CD14-positive monocyte (primary cell): Measurements from ENCODE around the gene RAC2. TPM values are rescaled to one million over a fixed set of nuclear protein-coding genes. Genes with fewer than 3 reads are reported as not detected.
"Not testable (repeated sequence)": the region's sequence is repeated elsewhere in the genome, so short reads cannot be mapped to it uniquely, and the experiment has no call there.

ENCODE experiments used
- DNase-seq, 3 donors: peaks; one replicate each; pipeline ENCODE4 v3.0.0-alpha.2; 2011 to 2022
- H2AFZ ChIP-seq: 2 replicates; pipeline ENCODE4 v1.6.0; 2012; ENCODE audit warnings: mild to moderate bottlenecking, low read depth, low read length, inconsistent platforms; ENCODE audit not compliant: insufficient read depth, poor library complexity, severe bottlenecking
- H3K27ac ChIP-seq, 2 donors: 1 replicate in 1 of 2; 2 replicates in 1 of 2; pipeline ENCODE4 v1.5.1; 2012 to 2013; ENCODE audit warnings: low read length in 2 of 2, control low read depth in 1 of 2, inconsistent platforms in 1 of 2, low read depth in 1 of 2, mild to moderate bottlenecking in 1 of 2
- H3K27me3 ChIP-seq, 2 donors: one replicate each; pipeline versions ENCODE4 v1.6.0 to v1.6.1; 2011 to 2013; ENCODE audit warnings: low read length in 2 of 2; ENCODE audit not compliant: control insufficient read depth in 2 of 2, insufficient read depth in 2 of 2
- H3K36me3 ChIP-seq, 2 donors: replicated peaks in 1 of 2; 1 replicate in 1 of 2; 2 replicates in 1 of 2; pipeline versions ENCODE4 v1.5.1 to v1.6.1; 2012 to 2013; ENCODE audit warnings: low read length in 2 of 2, control low read depth in 1 of 2, inconsistent platforms in 1 of 2, mild to moderate bottlenecking in 1 of 2; ENCODE audit not compliant: insufficient read depth in 2 of 2, control insufficient read depth in 1 of 2
- H3K4me1 ChIP-seq, 2 donors: 1 replicate in 1 of 2; 2 replicates in 1 of 2; pipeline versions ENCODE4 v1.5.1 to v1.6.1; 2012 to 2013; ENCODE audit warnings: low read length in 2 of 2, control low read depth in 1 of 2, inconsistent platforms in 1 of 2, mild to moderate bottlenecking in 1 of 2, moderate library complexity in 1 of 2; ENCODE audit not compliant: insufficient read depth in 2 of 2, control insufficient read depth in 1 of 2
- H3K4me2 ChIP-seq: replicated peaks from 2 replicates; pipeline ENCODE3; 2012; ENCODE audit warnings: low read length, moderate library complexity, mild to moderate bottlenecking; ENCODE audit not compliant: poor library complexity, severe bottlenecking; ENCODE audit errors: extremely low read depth
- H3K4me3 ChIP-seq, 3 experiments: fragments of 200-600 bp in 1 of 3; sonication (generic) in 1 of 3; replicated peaks in 1 of 3; 1 replicate in 2 of 3; 2 replicates in 1 of 3; pipeline ENCODE4 v1.5.1; 2011 to 2013; ENCODE audit warnings: low read length in 3 of 3, mild to moderate bottlenecking in 3 of 3, control low read depth in 2 of 3, low read depth in 2 of 3, inconsistent platforms in 1 of 3, moderate library complexity in 1 of 3
- H3K79me2 ChIP-seq: 2 replicates; pipeline ENCODE4 v1.6.0; 2012; ENCODE audit warnings: mild to moderate bottlenecking, control low read depth, inconsistent platforms, low read length, moderate library complexity; ENCODE audit not compliant: insufficient read depth
- H3K9ac ChIP-seq: 2 replicates; pipeline ENCODE4 v1.6.0; 2017; ENCODE audit warnings: low read length, mild to moderate bottlenecking; ENCODE audit not compliant: insufficient read depth, poor library complexity, severe bottlenecking
- H3K9me3 ChIP-seq, 2 donors: replicated peaks in 1 of 2; 1 replicate in 1 of 2; 2 replicates in 1 of 2; pipeline versions ENCODE4 v1.5.1 to v1.6.1; 2012 to 2013; ENCODE audit warnings: low read length in 2 of 2, control low read depth in 1 of 2; ENCODE audit not compliant: control insufficient read depth in 1 of 2, insufficient read depth in 1 of 2
- H4K20me1 ChIP-seq: 2 replicates; pipeline ENCODE4 v1.6.0; 2012; ENCODE audit warnings: mild to moderate bottlenecking, low read length, control low read depth, moderate library complexity; ENCODE audit not compliant: insufficient read depth
- H3K27ac Mint-ChIP-seq, 7 donors: one replicate each; pipeline ENCODE4 v1.8.0; 2020; ENCODE audit warnings: mild to moderate bottlenecking in 7 of 7, mixed read lengths in 7 of 7, moderate library complexity in 6 of 7, inconsistent platforms in 2 of 7
- H3K27me3 Mint-ChIP-seq, 3 donors: one replicate each; pipeline ENCODE4 v1.8.0; 2021 to 2022; ENCODE audit warnings: low read depth in 3 of 3, mild to moderate bottlenecking in 3 of 3, mixed read lengths in 3 of 3, moderate library complexity in 3 of 3, inconsistent platforms in 1 of 3
- H3K36me3 Mint-ChIP-seq, 2 donors: one replicate each; pipeline ENCODE4 v1.8.0; 2020; ENCODE audit warnings: mixed read lengths in 2 of 2, inconsistent platforms in 1 of 2, mild to moderate bottlenecking in 1 of 2
- H3K4me1 Mint-ChIP-seq: one replicate; pipeline ENCODE4 v1.8.0; 2020; ENCODE audit warnings: mild to moderate bottlenecking, mixed read lengths
- H3K4me3 Mint-ChIP-seq, 2 donors: one replicate each; pipeline ENCODE4 v1.8.0; 2020; ENCODE audit warnings: mild to moderate bottlenecking in 2 of 2, mixed read lengths in 2 of 2, moderate library complexity in 1 of 2
- H3K9me3 Mint-ChIP-seq, 7 donors: one replicate each; pipeline ENCODE4 v1.8.0; 2020 to 2022; ENCODE audit warnings: mixed read lengths in 7 of 7, mild to moderate bottlenecking in 6 of 7, moderate library complexity in 6 of 7, inconsistent platforms in 2 of 7
- CTCF ChIP-seq: fragments of 200-600 bp; IDR thresholded peaks from one replicate; pipeline ENCODE4 v1.8.0; 2022; ENCODE audit warnings: antibody characterized with exemption, mild to moderate bottlenecking
- WGBS: methylation state at CpG from one replicate; pipeline ENCODE4 v1.1.5; 2013; ENCODE audit warnings: missing lambda C conversion rate; ENCODE audit not compliant: insufficient coverage; 5-methylcytosine and 5-hydroxymethylcytosine counted together
- intact Hi-C, 2 donors: fragments of 100-400 bp; cut with micrococcal nuclease; formaldehyde crosslinking; loops; one replicate each; pipeline versions ENCODE4 v1.15.0 to v1.15.1; 2023
- polyA plus RNA-seq, 3 donors: library from polyadenylated mRNA; depleted of rRNA in 1 of 3; unstranded in 2 of 3; stranded (reverse) in 1 of 3; fragments of 300-500 nt in 2 of 3; fragments of >200 nt in 1 of 3; fragmentation: Illumina TruSeq in 2 of 3; gene quantifications; 1 replicate in 2 of 3; 2 replicates in 1 of 3; pipeline ENCODE4 v1.2.3, GENCODE V29; 2012 to 2021

RAC2 gene
- polyA plus RNA-seq, 3 donors, result 360 to 529 (median 526) TPM

GRCh38 chr22:37202001-37202555 is 42.0 kb downstream of the RAC2 start:
- H3K36me3 ChIP-seq, result no peaks in the 10 kb centered on the region
- H3K4me3 Mint-ChIP-seq, result no peak overlapping the region
- H3K27me3 Mint-ChIP-seq, result peaks cover 0 to 3% (median 1%) of the 10 kb centered on the region in 3 donors
- H3K4me1 Mint-ChIP-seq, result peaks cover 16% of the 10 kb centered on the region
- no peaks in the 10 kb centered on the region for H3K27me3 ChIP-seq
- no peak overlapping the region for H2AFZ ChIP-seq
- no peaks in the 10 kb centered on the region for H3K9me3 ChIP-seq
- 100% methylated on average over 2 of the region's 5 CpGs for WGBS
- H3K4me2 ChIP-seq, result no peak overlapping the region
- H3K4me1 ChIP-seq, result peaks cover 19 to 29% of the 10 kb centered on the region in 2 donors
- intact Hi-C loops, result no loop called here
- no peak overlapping the region for H3K9ac ChIP-seq
- no peak overlapping the region for H3K27ac ChIP-seq
- no peaks in the 10 kb centered on the region for H3K36me3 Mint-ChIP-seq
- DNase-seq, result no peak
- no peaks in the 10 kb centered on the region for H3K79me2 ChIP-seq
- no peak overlapping the region for H3K4me3 ChIP-seq
- H3K27ac Mint-ChIP-seq, result no peak overlapping the region
- H4K20me1 ChIP-seq, result peaks cover 6% of the 10 kb centered on the region
- peaks cover 0 to 3% (median 0%) of the 10 kb centered on the region in 7 donors for H3K9me3 Mint-ChIP-seq
- TF ChIP-seq CTCF, result no peak

GRCh38 chr22:37201443-37201820 is 42.6 kb downstream of the RAC2 start:
- H3K4me3 ChIP-seq, H3K27me3 Mint-ChIP-seq, H3K9ac ChIP-seq, H3K79me2 ChIP-seq, H3K27ac Mint-ChIP-seq, H2AFZ ChIP-seq, H3K36me3 Mint-ChIP-seq, H3K9me3 ChIP-seq, H3K36me3 ChIP-seq, DNase-seq, intact Hi-C loops, H4K20me1 ChIP-seq, H3K27me3 ChIP-seq, H3K4me2 ChIP-seq, H3K9me3 Mint-ChIP-seq, H3K27ac ChIP-seq, H3K4me3 Mint-ChIP-seq: not testable (repeated sequence)
- peaks cover 16% of the 10 kb centered on the region for H3K4me1 Mint-ChIP-seq
- WGBS, result 90% methylated on average over 2 of the region's 6 CpGs
- H3K4me1 ChIP-seq, result peaks cover 19 to 29% of the 10 kb centered on the region in 2 donors
